ENCODE data around the gene URGCP. TPM values are rescaled to one million over a fixed set of nuclear protein-coding genes. Genes with fewer than 3 reads are reported as not detected.
"Not testable (repeated sequence)": the region's sequence is repeated elsewhere in the genome, so short reads cannot be mapped to it uniquely, and the experiment has no call there.

Gene URGCP
- total RNA-seq, 4 donors from 2014 or later, result 26.3 to 42.0 (median 34.5) TPM

GRCh38 chr7:43844662-43845061 lies 61.7 kb downstream of the URGCP start:
- no peak for DNase-seq (ENCODE audit: low spot score in 2 of 2)
- WGBS, 2 donors, result 87 to 89% methylated on average over 2 of the region's 2 CpGs
- intact Hi-C loops (cut with DNase I; ENCODE audit: low total_unique reads), result no loop called here
- no peak overlapping the region for H3K4me3 ChIP-seq (ENCODE audit: low read depth, poor library complexity, severe bottlenecking)
- TF ChIP-seq CTCF (IDR thresholded peaks at IDR 0.05) (no peak), POLR2A (IDR thresholded peaks at IDR 0.05) (no peak)

DNA sequence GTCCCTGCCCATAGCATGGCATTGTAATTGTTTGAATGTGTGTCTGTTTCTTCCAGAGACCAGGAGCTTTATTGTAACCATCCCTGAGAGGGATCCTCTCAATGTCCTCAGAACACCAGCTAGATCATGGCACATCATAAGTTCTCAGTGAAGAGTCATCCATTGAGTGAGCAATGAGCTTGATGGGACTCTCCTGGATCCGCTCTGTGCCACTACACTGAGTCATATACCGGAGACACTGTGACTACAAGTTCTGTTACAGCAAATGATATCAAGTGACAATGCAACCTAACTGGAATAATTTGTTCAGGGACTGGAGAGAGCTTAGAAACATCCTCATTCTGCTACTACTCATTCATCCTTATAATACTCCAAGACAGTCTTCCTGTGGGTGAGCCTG lies 62.1 kb downstream of the URGCP start:
- TF ChIP-seq CTCF (IDR thresholded peaks at IDR 0.05), result no peak
- TF ChIP-seq POLR2A (IDR thresholded peaks at IDR 0.05), result no peak
- DNase-seq (ENCODE audit: low spot score in 2 of 2), result no peak
- intact Hi-C loops (cut with DNase I; ENCODE audit: low total_unique reads), result no loop called here
- H3K4me3 ChIP-seq (ENCODE audit: low read depth, poor library complexity, severe bottlenecking), result no peak overlapping the region
- WGBS, 2 donors, result 87 to 93% methylated on average over 2 of the region's 2 CpGs

DNA sequence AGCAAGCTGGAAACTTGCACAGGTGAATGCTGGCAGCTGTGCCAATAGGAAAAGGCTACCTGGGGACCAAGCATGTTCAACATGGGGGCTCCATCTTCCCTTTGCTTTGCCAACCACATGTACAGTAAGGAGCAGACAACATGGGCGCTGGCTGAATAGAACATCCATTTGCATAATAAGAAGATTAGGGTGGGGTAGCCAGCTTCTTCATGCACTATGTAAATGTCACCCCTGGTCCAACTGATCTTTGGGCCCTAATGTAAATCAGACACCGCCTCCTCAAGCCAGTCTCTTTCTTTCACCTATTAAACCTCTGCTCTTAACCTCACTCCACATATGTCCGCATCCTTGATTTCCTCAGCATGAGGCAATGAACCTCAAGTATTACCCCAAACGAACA lies 63.1 kb downstream of the URGCP start:
- TF ChIP-seq CTCF (IDR thresholded peaks at IDR 0.05) (no peak), POLR2A (IDR thresholded peaks at IDR 0.05) (no peak)
- no peak overlapping the region for H3K4me3 ChIP-seq (ENCODE audit: low read depth, poor library complexity, severe bottlenecking)
- intact Hi-C loops (cut with DNase I; ENCODE audit: low total_unique reads), result no loop called here
- no peak for DNase-seq (ENCODE audit: low spot score in 2 of 2)
- WGBS, 2 donors, result 87 to 98% methylated on average over 4 of the region's 4 CpGs

DNA sequence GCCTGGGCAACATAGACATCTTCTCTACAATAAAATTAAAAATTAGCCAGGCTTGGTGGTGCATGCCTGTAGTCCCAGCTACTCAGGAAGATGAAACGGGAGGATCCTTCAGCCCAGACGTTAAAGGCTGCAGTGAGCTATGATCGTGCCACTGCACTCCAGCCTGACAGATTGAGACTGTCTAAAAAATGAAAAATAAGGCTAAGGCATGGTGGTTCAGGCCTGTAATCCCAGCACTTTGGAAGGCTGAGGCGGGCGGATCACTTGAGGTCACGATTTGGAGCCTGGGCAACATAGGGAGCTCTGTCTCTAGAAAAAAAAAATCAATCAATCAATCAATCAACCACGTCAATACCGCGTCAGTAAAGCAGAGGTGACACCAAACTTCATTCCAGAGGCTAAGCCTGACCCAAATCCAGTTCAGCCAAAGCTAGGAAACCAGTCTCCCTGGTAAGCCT lies 68.2 kb downstream of the URGCP start:
- no peak for TF ChIP-seq CTCF (IDR thresholded peaks at IDR 0.05)
- TF ChIP-seq POLR2A (IDR thresholded peaks at IDR 0.05), result no peak
- WGBS, 2 donors, result 79 to 81% methylated on average over 9 of the region's 9 CpGs
- intact Hi-C loops (cut with DNase I; ENCODE audit: low total_unique reads), result loop anchor here (10.0 kb wide), 1 partner anchor 253 kb away; the partner anchor contains the start of gene STK17A
- no peak for DNase-seq (ENCODE audit: low spot score in 2 of 2)
- H3K4me3 ChIP-seq (ENCODE audit: low read depth, poor library complexity, severe bottlenecking), result no peak overlapping the region

DNA sequence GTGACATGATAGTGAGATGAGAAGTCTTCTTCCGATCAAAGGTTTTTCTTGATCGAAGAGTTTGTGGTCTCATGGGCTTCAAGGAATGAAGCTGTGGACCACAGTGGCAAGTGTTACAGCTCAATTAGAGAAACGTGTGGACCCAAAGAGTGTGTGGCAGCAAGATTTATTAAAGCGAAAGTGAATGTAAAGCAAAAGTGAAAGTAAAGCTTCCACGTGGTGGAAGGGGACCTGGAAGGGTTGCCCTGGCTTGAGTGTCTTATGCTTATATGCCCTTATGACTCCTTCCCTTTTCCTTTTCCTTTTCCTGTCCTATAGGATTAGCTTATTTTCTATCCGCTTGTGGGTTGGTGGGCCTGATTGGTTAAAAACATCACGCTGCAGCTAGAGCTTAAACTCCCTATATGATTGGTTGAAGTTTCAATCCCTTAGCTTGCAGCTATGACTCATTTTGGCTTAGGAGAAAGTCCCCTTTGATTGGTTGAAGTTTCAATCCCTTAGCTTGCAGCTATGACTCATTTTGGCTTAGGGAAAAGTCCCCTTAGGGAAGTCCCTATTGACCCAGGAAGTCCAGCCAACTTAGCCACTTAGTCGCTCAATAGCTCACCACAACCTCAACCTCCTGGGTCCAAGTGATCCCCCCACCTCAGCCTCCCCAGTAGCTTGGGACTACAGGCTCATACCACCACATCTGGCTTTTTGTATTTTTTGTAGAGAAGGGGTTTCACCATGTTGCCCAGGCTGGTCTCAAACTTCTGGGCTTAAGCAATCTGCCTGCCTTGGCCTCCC lies 71.7 kb downstream of the URGCP start:
- DNase-seq (ENCODE audit: low spot score in 2 of 2), result no peak
- intact Hi-C loops (cut with DNase I; ENCODE audit: low total_unique reads), result loop anchor here (10.0 kb wide), 1 partner anchor 250 kb away; the partner anchor contains the start of gene STK17A
- TF ChIP-seq POLR2A (IDR thresholded peaks at IDR 0.05) (no peak), CTCF (IDR thresholded peaks at IDR 0.05) (no peak)
- WGBS, 2 donors, result 66 to 68% methylated on average over 8 of the region's 8 CpGs
- no peak overlapping the region for H3K4me3 ChIP-seq (ENCODE audit: low read depth, poor library complexity, severe bottlenecking)

DNA sequence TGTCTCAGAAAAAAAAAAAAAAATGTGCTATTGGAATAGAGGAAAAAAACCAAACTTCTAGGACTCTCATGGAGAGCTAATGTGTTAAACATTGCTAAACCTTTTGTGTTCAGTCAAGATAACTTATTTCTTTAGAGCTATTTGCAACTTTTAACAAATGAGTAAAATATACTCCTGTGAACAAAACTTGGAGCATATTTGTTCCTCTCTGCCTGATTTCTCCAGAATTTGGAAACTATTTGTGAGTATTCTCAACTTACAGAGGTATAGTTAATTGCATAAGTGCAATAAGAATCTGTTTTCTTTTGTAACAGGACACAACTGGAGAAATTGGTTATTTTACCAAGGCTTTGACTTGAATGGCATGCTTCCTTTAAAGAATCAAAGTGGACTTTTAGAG lies 75.5 kb downstream of the URGCP start:
- not testable (repeated sequence) for DNase-seq (ENCODE audit: low spot score in 2 of 2)
- intact Hi-C loops (cut with DNase I; ENCODE audit: low total_unique reads), result loop anchor here (10.0 kb wide), 1 partner anchor 246 kb away; the partner anchor contains the start of gene STK17A

More for the DNA sequence above, 75.5 kb downstream of the URGCP start:
- H3K4me3 ChIP-seq (ENCODE audit: low read depth, poor library complexity, severe bottlenecking), result not testable (repeated sequence)

Other genes with a start within 250 kb of the URGCP start
- 10 to 100 TPM; 25.9 to 36.0 (median 31.1) TPM for gene COA1, start 177.1 kb downstream of the URGCP start, total RNA-seq
- gene BLVRA, start 147.9 kb downstream of the URGCP start, total RNA-seq, result 10 to 100 TPM; 25.4 to 38.9 (median 32.1) TPM
- gene MRPS24, start 37.1 kb downstream of the URGCP start, total RNA-seq, result 100 to 1,000 TPM in 1 of 4 donors, 10 to 100 TPM in 3; 64.9 to 135 (median 92.5) TPM
- gene UBE2D4, start 19.8 kb upstream of the URGCP start, total RNA-seq, result 10 to 100 TPM; 13.0 to 23.9 (median 20.8) TPM
- gene SPDYE1, start 91.3 kb upstream of the URGCP start, total RNA-seq, result under 1 TPM in 1 of 4 donors, not detected in 3; 0.69 TPM
- gene DBNL, start 138.1 kb upstream of the URGCP start, total RNA-seq, result 100 to 1,000 TPM in 3 of 4 donors, 10 to 100 TPM in 1; 81.3 to 122 (median 106) TPM
- gene PGAM2, start 159.0 kb upstream of the URGCP start, total RNA-seq, result 1 to 10 TPM in 3 of 4 donors, under 1 TPM in 1; 0.75 to 7.9 (median 3.6) TPM
- gene POLM, start 175.9 kb upstream of the URGCP start, total RNA-seq, result 100 to 1,000 TPM in 1 of 4 donors, 10 to 100 TPM in 3; 31.0 to 110 (median 43.6) TPM
- gene AEBP1, start 197.7 kb upstream of the URGCP start, total RNA-seq, result 100 to 1,000 TPM in 1 of 4 donors, 10 to 100 TPM in 3; 52.6 to 134 (median 54.6) TPM
- 10 to 100 TPM; 50.8 to 69.0 (median 58.7) TPM for gene POLD2, start 217.0 kb upstream of the URGCP start, total RNA-seq
- gene MYL7, start 234.7 kb upstream of the URGCP start, total RNA-seq, result not detected

Measured in lower leg skin (tissue), 4 donors.